HG02571 (cell line): ENCODE data around the gene PSMC5.
"Not testable (repeated sequence)": the region's sequence is repeated elsewhere in the genome, so short reads cannot be mapped to it uniquely, and the experiment has no call there.

Source experiments
- ATAC-seq: cut with Tn5 transposase; IDR thresholded peaks from one replicate; pipeline ENCODE4 v1.9.1; 2021; ENCODE audit warnings: mild to moderate bottlenecking, moderate library complexity; ENCODE audit not compliant: unreplicated experiment

The PSMC5 gene

DNA sequence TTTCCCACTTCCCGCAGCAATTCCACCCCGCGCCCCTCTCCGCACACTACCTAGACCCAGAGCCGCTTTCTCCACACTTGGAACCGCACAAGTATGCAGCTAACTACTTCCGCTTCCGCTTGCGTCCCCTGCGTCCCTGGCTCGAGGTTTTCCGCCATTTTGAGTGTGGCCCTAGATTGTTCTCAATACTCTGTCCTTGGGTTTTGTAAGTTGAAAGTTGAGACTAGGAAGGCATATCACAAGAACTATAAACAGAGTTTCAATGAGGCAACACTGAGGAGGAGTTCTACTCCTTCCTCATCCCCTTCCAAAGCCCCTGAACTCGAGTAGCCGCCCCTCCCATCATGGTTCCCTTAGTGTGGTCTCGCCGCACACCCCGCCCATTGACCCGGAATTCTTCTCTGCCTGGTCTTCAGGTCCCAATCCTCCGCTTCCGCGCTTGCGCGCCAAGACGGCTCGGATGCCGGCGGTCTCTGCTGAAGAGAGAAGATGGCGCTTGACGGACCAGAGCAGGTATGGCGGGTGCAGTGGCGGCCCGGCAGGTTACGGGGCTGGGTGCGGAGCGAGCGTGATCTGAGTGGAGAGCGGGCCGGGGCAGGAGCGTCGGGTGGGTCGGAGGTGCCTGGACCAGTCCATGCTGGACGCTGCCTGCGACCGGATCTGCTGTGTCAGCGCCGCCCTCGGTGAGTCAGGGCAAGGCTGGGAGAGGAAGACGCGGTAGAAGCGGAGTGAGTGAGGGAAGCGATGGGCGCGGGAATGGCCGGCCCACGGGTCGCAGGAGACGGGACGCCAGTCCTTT is at the start of gene PSMC5, which contains the start of gene FTSJ3:
TSS of gene PSMC5 (plus strand) at position 430 of the 799 bp plus-strand sequence. CDS start at position 490, 60 bp downstream.
TSS of gene FTSJ3 (minus strand) at position 662 of the 799 bp plus-strand sequence. CDS start 761 bp downstream, outside the sequence.
- ATAC-seq, result peak; percentile 84

DNA sequence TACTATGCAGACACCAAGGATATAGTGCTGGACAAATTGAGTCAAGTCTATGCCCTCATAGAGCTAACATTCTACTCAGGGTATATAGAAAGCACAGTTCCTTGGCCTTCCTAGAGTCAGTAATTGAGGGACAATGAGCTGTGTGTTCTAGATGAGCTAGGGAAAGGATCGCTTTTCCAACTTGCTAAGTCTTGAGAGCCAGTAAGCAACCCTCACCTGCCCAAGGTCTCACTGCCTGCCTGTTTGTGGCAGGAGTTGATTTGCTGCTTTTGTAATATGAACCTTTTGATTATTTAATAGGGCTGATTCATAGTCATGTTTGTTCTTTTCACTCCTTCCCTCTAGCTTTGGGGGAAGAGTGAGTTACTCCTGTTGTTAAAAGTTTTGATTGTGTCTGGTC is 46.7 kb upstream of the PSMC5 start:
- no peak for ATAC-seq

DNA sequence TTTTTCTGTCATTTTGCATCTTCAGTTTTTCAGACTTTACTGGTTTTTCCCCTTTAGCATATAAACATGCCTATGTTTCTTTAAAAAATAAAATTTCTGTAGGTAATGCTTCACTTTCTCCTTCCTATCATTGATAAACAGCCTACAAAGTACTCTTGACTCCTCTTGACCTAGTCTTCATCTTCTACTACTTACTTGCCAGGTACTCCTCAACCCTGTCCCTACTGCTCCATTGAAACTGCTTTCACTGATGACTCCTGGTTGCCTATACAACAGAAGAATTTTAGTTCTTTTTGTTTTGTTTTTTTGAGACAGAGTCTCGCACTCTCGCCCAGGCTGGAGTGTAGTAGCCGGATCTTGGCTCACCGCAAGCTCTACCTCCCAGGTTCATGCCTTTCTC is 46.3 kb upstream of the PSMC5 start:
- no peak for ATAC-seq

- no peak for ATAC-seq
Observed at GRCh38 chr17:63783522-63783921, 43.7 kb upstream of the PSMC5 start.

DNA sequence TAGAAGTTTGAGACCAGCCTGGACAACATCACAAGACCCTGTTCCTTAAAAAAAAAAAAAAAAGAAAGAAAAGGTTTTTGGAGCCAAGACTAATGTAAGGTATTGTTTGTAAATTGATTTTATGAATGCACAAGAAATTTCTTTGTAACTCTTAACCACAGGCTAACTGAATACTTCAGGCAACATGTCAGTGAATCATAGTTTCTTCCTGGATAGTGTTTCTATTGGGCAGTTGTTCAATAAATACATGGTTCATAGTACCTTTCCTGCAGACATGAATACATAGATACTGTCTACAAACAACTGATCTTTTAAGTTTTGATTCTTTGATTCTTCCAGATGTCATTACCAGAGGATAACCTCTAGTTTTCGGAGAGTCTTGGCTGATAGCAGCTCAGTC is 41.7 kb upstream of the PSMC5 start:
- ATAC-seq, result no peak

GRCh38 chr17:63786117-63786516 is 41.1 kb upstream of the PSMC5 start:
- ATAC-seq, result no peak

GRCh38 chr17:63786971-63787711 is 40.1 kb upstream of the PSMC5 start:
- no peak for ATAC-seq

GRCh38 chr17:63790057-63790456 is 37.2 kb upstream of the PSMC5 start:
- no peak for ATAC-seq

DNA sequence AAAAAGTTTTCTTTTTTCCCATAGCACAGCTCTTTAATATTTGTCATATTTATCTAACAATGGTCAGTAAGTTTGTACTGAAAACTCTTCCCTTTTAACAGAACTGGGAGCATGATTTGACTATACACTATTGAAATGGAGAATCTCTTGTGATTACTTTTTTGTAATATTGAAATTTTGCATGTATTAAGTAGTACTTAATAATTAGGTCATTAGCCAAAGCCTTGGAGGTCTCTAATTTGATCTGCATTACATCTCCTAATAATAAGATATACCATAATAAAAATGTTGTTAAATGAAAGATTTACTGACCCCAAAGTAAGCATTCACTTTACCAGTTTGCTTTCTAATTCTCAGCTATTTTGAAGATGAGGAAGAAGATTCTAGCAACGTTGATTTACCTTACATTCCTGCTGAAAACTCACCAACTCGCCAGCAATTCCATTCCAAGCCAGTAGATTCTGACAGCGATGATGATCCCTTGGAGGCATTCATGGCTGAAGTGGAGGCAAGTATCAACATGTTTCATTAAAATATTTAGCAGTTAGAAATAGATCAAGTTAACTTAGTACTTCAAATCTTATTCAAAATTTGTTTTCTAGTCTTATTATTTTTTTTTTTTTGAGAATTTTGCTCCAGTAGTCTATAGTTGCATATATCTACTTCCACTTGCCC is 35.0 kb upstream of the PSMC5 start:
- no peak for ATAC-seq

GRCh38 chr17:63796375-63796774 is 30.9 kb upstream of the PSMC5 start:
- not testable (repeated sequence) for ATAC-seq

- no peak for ATAC-seq
Observed at GRCh38 chr17:63798572-63799106, 28.6 kb upstream of the PSMC5 start.

- ATAC-seq, result no peak
Observed at GRCh38 chr17:63800783-63801182, 26.4 kb upstream of the PSMC5 start.

DNA sequence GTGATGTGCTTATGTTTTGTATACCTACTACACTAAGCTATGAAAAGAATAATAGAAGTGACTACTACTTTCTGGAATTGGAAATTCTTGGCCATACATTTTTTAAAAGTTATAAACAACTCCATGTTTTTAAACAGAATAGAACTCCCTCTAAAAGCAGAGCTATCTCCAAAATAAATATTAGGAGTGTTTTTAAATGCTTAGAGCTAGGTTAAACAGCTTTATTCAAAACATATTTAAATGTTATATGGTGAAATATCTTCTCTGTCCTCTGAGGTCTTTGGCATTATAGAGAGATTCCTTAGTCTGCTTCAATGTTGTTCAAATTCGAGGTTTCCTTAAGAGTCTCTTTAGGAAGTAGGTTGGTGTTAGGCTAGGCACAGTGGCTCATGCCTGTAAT is 22.9 kb upstream of the PSMC5 start:
- no peak for ATAC-seq

DNA sequence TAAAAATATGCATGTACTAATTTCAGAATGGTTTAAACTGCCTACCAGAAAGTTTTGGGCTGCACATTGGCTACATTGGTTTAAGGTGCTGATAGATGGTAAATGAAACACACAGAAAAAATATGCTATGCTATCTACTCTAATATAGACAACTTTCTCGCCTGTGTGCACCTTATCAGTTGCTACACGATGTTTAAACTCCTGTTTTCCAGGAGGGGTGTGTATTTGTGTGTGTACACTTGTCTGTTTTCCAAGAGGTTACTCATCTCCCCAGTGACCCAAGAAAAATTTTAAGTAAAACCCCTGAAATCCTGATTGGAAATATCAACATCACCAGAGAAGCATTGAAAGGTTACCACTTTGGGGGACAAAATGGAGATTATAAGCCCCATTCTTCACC is 21.6 kb upstream of the PSMC5 start:
- ATAC-seq, result no peak

GRCh38 chr17:63809970-63810369 is 17.3 kb upstream of the PSMC5 start:
- ATAC-seq, result no peak

- ATAC-seq, result no peak
Observed at GRCh38 chr17:63816123-63816522, 11.1 kb upstream of the PSMC5 start.

DNA sequence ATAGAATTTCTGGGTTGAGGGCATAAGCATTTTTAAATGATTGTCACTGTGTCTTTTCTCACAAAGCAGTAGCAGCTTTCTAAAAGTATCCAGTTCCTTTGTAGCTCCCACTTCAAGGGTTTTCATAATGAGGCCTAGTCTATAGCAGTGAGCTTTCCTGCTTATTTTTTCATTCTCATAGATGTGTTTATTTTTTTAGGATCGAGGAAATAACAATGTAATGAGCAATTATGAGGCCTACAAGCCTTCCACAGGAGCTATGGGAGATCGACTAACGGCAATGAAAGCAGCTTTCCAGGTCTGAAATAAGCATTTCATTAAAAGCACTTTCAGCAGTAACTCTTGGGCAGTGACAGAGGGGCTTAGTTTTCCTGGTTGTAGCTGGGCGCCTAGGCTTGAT is 10.6 kb upstream of the PSMC5 start:
- ATAC-seq, result no peak

DNA sequence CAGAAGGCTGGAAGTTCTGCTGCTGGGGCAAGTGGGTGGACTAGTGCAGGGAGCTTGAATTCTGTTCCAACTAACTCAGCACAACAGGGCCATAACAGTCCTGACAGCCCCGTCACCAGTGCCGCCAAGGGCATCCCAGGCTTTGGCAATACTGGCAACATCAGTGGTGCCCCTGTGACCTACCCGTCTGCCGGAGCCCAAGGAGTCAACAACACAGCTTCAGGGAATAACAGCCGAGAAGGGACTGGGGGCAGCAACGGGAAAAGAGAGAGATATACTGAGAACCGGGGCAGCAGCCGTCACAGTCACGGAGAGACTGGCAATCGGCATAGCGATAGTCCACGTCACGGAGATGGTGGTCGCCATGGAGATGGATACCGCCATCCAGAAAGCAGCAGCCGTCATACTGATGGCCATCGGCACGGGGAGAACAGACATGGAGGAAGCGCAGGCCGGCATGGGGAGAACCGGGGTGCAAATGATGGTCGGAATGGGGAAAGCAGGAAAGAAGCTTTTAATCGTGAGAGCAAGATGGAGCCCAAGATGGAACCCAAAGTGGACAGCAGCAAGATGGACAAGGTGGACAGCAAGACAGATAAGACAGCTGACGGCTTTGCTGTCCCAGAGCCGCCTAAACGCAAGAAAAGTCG is 9.4 kb upstream of the PSMC5 start:
- ATAC-seq, result no peak

DNA sequence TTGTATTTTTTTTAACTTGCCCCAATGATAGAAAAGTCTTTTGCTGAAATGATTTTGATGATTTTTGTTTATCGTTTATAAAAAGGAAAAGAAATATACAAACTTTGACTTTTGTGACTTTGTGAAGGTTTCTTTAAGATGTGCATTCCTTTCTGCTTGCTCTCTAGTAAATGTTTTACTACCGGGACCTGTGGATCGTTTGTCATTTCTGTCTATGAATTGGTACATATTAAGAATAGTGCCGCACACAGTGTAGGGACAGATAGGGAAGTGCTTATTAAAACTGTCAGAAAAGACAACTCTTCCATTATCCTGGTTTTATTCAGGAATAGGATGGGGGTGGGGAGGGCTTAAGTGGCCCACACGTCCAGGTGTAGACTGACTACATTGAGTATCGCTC is 8.1 kb upstream of the PSMC5 start:
- ATAC-seq, result no peak

DNA sequence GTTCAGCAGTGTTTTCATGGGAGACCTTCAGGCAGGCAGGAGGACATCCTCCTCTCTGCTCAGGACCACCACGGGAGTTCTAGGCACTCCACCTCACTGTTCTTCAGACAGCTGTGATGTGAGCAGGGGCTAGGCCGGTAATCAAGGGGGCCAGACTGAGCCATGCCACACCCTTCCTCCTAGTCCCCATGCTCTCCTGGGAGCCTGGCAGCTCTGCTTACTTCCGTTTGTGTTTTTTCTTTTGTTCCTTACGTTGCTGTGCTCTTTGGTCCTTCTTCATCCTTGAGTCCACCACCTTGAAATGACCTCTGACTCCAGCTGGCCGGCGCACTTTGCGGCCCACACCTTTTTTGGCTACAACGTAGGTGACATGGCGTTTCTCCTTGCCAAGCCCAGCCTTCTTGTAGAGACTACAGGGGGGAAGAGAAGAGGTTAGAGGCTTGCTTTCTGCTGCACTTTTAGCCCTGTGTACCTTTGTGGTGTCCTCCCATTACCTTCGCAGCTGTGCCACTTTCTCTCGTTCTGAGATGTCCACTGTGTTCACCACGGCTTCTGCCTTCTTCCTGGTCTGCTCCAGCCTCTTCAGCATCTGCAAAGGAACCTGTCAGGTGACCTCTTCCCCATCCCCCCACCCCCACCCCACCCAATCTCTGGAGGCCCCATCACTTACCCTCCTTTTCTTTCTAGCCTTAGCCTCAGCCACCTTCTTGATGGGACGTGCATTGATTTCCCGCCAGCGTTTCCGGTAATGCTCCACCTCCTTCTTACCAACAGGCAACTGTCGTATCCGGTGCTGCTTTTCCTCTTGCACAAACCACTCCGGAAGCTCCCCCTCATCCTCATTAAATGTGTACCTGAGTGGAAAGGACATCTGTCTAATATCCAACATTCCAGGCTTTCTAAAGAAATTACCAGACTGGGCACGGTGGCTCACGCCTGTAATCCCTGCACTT is 7.4 kb upstream of the PSMC5 start:
- ATAC-seq, result no peak
